HL-60 (cell line): ENCODE measurements around the gene HOXB3.

Source experiments
- DNase-seq, 2 experiments: peaks; one replicate each; pipeline ENCODE4 v3.0.0-alpha.2; 2010 to 2020; ENCODE audit warnings: low read depth in 1 of 2, low spot score in 1 of 2
- H3K27ac ChIP-seq: fragments of 250-450 bp; sonication (Bioruptor Pico); replicated peaks from 2 replicates; pipeline ENCODE4 v1.5.1; 2020; ENCODE audit warnings: mild to moderate bottlenecking, moderate library complexity
- H3K27me3 ChIP-seq: fragments of 250-450 bp; sonication (Bioruptor Pico); 2 replicates; pipeline ENCODE4 v1.5.1; 2021; ENCODE audit warnings: mild to moderate bottlenecking, moderate library complexity; ENCODE audit not compliant: insufficient read depth, poor library complexity, severe bottlenecking
- H3K4me3 ChIP-seq: replicated peaks from 2 replicates; pipeline ENCODE4 v1.5.1; 2011; ENCODE audit warnings: mild to moderate bottlenecking, control low read depth, low read length; ENCODE audit not compliant: insufficient read depth
- CTCF ChIP-seq: IDR thresholded peaks from one replicate; pipeline ENCODE4 v1.5.1; 2011; ENCODE audit warnings: low read length, control low read depth, inconsistent platforms; ENCODE audit not compliant: insufficient read depth
- GABPA ChIP-seq: IDR thresholded peaks from 2 replicates; pipeline ENCODE4 v1.6.1; 2012; ENCODE audit warnings: low read depth
- POLR2AphosphoS5 ChIP-seq: IDR thresholded peaks from 2 replicates; pipeline ENCODE4 v1.6.1; 2012; ENCODE audit warnings: low read depth
- SPI1 ChIP-seq: IDR thresholded peaks from 2 replicates; pipeline ENCODE4 v1.6.1; 2012; ENCODE audit warnings: low read depth, mild to moderate bottlenecking, borderline replicate concordance
- TF ChIP-seq, protein P1 (sequence below): IDR thresholded peaks from 2 replicates; pipeline ENCODE4 v1.6.1; 2012; ENCODE audit warnings: low read depth; ENCODE audit not compliant: insufficient replicate concordance

Gene HOXB3

DNA sequence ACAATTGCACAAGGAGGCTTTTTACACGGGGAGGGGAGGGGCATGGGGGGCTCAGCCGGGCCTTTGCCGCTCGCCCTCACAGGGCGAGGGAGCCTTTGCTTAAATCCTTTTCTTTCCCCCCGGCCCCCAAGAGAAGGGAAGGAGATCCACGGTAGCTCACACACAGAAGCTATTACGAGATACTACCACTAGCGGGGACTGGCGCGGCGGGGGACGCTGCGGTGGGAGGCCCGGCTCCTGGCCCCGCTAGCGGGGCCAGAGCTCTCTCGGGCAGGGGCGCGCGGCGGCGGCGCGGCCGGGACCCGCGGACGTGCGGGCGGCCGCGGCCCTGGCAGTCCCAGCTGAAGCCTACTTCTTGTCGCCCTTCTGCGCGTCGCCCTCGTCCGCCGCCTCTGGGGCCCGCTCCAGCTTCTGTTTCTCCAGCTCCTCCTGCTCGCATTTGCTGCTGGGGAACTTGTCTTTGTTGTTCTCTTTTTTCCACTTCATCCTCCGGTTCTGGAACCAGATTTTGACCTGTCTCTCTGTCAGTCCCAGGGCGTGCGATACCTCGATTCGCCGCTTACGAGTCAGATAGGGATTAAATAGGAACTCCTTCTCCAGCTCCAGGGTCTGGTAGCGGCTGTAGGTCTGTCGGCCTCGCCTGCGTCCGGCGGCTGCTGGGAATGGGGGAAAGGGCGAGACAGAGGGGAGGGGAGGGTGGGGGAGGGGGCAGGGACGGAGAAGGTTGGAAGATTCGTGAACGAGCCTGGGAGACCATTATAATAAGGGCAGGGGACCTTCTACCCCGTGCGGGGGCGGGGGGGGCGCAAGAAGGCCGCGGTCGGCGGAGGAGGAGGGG, 23.0 kb upstream of the HOXB3 start:
- DNase-seq = peak in 1 of 2 experiments; percentile 24
- H3K4me3 ChIP-seq = no peak overlapping the region
- H3K27me3 ChIP-seq = peaks cover 82% of the 10 kb centered on the region
- no peak overlapping the region for H3K27ac ChIP-seq
- no peak for TF ChIP-seq GABPA
- no peak for TF ChIP-seq CTCF
- TF ChIP-seq SPI1 = no peak
- TF ChIP-seq POLR2AphosphoS5 = no peak
- TF ChIP-seq, protein P1, sequence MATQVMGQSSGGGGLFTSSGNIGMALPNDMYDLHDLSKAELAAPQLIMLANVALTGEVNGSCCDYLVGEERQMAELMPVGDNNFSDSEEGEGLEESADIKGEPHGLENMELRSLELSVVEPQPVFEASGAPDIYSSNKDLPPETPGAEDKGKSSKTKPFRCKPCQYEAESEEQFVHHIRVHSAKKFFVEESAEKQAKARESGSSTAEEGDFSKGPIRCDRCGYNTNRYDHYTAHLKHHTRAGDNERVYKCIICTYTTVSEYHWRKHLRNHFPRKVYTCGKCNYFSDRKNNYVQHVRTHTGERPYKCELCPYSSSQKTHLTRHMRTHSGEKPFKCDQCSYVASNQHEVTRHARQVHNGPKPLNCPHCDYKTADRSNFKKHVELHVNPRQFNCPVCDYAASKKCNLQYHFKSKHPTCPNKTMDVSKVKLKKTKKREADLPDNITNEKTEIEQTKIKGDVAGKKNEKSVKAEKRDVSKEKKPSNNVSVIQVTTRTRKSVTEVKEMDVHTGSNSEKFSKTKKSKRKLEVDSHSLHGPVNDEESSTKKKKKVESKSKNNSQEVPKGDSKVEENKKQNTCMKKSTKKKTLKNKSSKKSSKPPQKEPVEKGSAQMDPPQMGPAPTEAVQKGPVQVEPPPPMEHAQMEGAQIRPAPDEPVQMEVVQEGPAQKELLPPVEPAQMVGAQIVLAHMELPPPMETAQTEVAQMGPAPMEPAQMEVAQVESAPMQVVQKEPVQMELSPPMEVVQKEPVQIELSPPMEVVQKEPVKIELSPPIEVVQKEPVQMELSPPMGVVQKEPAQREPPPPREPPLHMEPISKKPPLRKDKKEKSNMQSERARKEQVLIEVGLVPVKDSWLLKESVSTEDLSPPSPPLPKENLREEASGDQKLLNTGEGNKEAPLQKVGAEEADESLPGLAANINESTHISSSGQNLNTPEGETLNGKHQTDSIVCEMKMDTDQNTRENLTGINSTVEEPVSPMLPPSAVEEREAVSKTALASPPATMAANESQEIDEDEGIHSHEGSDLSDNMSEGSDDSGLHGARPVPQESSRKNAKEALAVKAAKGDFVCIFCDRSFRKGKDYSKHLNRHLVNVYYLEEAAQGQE = no peak

DNA sequence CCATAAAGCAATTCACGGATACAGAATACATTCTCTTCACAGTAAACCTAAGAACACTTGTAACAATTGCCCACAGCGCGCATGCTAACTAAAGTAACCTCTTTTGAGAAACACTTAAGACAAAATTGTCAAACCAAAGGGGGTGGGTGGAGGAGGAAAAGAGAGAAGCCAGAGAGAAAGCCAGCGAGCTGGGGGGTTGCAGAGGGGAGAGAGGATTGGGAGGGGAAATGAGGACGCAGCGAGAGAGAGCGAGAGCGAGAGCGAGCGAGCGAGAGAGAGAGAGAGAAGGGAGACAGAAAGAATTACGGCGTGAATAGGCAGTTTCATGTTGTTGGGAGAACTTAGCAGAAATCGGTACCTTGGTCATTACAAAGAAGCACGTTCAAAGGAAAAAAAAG, 22.4 kb upstream of the HOXB3 start:
- peaks cover 76% of the 10 kb centered on the region for H3K27me3 ChIP-seq
- H3K27ac ChIP-seq = no peak overlapping the region
- TF ChIP-seq CTCF (no peak), POLR2AphosphoS5 (no peak), GABPA (no peak), SPI1 (no peak)
- TF ChIP-seq, protein P1 = no peak
- H3K4me3 ChIP-seq = no peak overlapping the region
- no peak for DNase-seq

DNA sequence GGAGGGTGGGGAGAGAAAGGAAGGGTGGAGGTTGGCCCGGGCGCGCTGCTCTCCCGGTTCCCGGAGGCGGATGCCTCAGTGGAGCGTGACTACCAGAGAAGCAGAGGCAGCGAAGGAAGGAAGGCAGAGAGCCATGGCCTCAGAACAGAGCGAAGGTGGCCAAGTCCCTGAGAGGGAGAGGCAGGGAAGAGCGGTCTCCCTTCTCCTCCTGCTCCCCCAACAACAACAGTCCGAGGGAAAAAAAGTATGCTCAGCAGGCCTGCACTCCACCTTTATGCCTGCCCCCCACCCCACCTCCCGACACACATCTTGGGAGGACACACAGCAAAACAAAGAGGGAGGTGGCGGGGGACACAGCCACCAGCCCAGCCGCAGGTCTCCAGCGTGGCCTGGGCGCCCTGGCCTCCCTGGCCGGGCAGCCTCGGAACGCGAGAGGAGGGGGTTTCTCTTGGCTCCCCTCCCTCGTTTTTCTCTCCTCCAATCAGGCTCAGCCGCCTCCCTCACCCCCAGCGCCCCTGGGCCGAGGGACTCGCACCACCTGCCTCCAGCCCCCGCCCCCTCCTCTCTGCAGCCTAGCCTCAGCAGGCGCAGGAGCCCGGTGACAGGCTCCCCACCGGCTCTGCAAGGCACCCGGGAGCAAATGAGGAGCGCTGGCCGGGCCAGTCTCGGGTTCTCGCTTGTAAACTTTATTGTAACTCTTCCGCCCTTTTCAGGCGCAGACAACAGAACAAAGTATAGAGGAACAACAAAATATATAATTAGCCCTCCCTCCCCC, 21.8 kb upstream of the HOXB3 start:
- DNase-seq = no peak
- Histone ChIP-seq H3K27me3 (peaks cover 71% of the 10 kb centered on the region), H3K27ac (no peak overlapping the region), H3K4me3 (no peak overlapping the region)
- TF ChIP-seq SPI1 (no peak), POLR2AphosphoS5 (no peak), GABPA (no peak), CTCF (no peak)
- TF ChIP-seq, protein P1 = no peak
